T-helper 17 cell (primary cell): ENCODE measurements around the gene NUMA1. TPM values are rescaled to one million over a fixed set of nuclear protein-coding genes. Genes with fewer than 3 reads are reported as not detected.

Experiments
- ATAC-seq: fragments of 150-1000 bp; cut with Tn5 transposase; 2 replicates; pipeline ENCODE4 v1.10.0; 2021; ENCODE audit warnings: mild to moderate bottlenecking, moderate library complexity
- DNase-seq, 3 donors: peaks; one replicate each; pipeline versions ENCODE4 v3.0.0 to v3.0.0-alpha.2; 2020 to 2021
- H3K9me3 ChIP-seq: one replicate; pipeline ENCODE4 v1.7.0; 2013; ENCODE audit warnings: low read length, mild to moderate bottlenecking; ENCODE audit not compliant: control insufficient read depth, poor library complexity, severe bottlenecking
- H3K27ac Mint-ChIP-seq: one replicate; pipeline ENCODE4 v1.8.0; 2022; ENCODE audit warnings: mild to moderate bottlenecking, moderate library complexity, mixed read lengths
- H3K27me3 Mint-ChIP-seq: one replicate; pipeline ENCODE4 v1.8.0; 2022; ENCODE audit warnings: mixed read lengths
- H3K36me3 Mint-ChIP-seq: one replicate; pipeline ENCODE4 v1.8.0; 2022; ENCODE audit warnings: low read depth, mixed read lengths
- H3K4me1 Mint-ChIP-seq: one replicate; pipeline ENCODE4 v1.8.0; 2022; ENCODE audit warnings: mild to moderate bottlenecking, mixed read lengths
- H3K4me3 Mint-ChIP-seq: one replicate; pipeline ENCODE4 v1.8.0; 2022; ENCODE audit warnings: mild to moderate bottlenecking, moderate library complexity, mixed read lengths
- total RNA-seq, 4 donors: library from RNA in 2 of 4; stranded (reverse) in 2 of 4; gene quantifications; one replicate each; pipeline ENCODE4 v1.2.3 and lab custom pipeline; 2022 to 2026

Gene NUMA1
- total RNA-seq, 2 donors from 2014 or later, result 207 to 208 TPM

DNA sequence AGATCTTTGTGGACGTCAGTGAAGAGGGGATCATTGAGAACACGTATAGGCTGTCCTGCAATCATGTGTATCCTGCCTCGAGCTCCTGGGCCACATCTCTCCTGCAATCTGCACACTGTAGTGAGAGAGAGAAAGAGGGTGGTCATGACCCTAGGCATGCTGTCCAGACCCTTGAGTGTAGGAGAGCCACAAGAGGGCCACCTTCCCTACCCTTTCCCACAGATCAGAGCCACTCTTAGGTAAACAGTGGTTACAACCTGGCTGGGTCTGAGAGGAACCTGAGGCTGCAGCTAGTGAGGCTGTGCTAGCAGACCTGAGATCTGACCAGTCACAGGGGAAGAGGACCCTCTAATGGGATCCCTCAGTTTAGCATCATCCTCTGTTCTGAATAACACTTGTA is 85.6 kb downstream of the NUMA1 start:
- Mint-ChIP-seq H3K36me3 (no peaks in the 10 kb centered on the region), H3K27ac (no peak overlapping the region), H3K4me3 (no peak overlapping the region), H3K27me3 (no peaks in the 10 kb centered on the region), H3K4me1 (peaks cover 17% of the 10 kb centered on the region)
- DNase-seq, result no peak
- ATAC-seq, result no peak
- no peaks in the 10 kb centered on the region for H3K9me3 ChIP-seq

DNA sequence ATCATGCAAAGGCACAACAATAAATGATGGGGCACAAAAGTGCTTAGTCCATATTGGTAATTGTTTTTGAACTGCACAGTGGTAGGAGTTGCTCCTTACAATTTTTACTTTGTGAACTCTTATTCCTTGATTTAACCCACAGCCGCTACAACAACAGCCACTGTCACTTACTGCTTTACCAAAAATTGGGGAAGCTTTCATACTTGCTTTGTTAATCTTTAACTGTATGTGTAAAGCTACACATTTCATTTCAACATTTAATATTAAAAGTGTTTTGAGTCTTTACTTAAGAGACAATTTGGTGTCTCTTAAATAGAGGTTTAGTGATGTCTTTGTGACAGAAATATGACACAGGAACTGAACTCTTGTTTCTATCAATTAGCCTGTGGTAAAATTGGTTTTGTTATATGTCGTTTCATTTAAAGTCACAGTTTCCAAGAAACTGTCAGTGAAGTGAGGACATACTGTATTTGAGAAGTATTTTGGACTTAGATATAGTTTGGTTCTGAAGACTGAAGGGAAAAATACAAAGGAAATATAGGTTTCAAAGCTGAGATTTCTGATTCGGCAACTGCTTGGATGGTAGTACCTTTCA is 88.1 kb downstream of the NUMA1 start:
- no peak overlapping the region for H3K27ac Mint-ChIP-seq
- no peaks in the 10 kb centered on the region for H3K9me3 ChIP-seq
- ATAC-seq, result no peak
- H3K4me3 Mint-ChIP-seq, result no peak overlapping the region
- DNase-seq, result no peak
- no peaks in the 10 kb centered on the region for H3K4me1 Mint-ChIP-seq
- H3K27me3 Mint-ChIP-seq, result no peaks in the 10 kb centered on the region
- H3K36me3 Mint-ChIP-seq, result no peaks in the 10 kb centered on the region

DNA sequence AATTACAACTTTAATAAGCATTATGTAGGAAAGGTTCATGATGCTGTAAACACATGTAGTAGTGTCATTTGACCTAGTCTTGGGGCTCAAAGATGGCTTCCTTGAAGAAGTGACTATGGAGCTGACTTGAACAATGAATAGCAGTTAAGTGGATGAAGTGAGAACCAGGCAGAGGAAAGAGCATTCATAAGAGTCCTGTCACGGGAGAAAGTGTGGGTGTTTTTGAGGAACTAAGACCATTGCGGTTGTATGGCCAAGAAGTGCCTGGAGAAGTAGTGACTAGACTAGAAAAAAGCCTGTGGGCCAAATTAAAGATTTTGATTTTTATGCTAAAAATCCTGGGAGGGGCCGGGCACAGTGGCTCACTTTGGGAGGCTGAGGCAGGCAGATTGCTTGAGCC is 88.8 kb downstream of the NUMA1 start:
- Mint-ChIP-seq H3K27me3 (no peaks in the 10 kb centered on the region), H3K36me3 (no peaks in the 10 kb centered on the region), H3K27ac (no peak overlapping the region), H3K4me3 (no peak overlapping the region), H3K4me1 (peaks cover 3% of the 10 kb centered on the region)
- ATAC-seq (peak; percentile 53), DNase-seq (no peak)
- H3K9me3 ChIP-seq, result no peaks in the 10 kb centered on the region

DNA sequence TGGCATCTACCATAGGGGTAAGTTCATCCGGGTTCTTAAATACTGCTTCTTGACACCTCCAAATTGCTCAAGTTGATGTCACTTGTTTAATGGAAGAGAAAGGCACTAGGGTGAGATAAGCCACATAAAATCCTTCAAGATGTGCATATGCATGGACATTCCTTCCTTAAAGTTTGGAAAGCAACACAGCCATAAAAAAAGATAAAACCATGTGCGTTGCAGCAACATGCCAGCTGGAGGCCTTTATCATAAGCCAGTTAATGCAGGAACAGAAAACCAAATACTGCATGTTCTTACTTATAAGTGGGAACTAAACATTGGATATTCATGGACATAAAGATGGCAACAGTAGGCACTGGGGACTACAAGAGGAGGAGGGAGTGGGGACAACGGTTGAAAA is 89.6 kb downstream of the NUMA1 start:
- H3K36me3 Mint-ChIP-seq, result peaks cover 4% of the 10 kb centered on the region

DNA sequence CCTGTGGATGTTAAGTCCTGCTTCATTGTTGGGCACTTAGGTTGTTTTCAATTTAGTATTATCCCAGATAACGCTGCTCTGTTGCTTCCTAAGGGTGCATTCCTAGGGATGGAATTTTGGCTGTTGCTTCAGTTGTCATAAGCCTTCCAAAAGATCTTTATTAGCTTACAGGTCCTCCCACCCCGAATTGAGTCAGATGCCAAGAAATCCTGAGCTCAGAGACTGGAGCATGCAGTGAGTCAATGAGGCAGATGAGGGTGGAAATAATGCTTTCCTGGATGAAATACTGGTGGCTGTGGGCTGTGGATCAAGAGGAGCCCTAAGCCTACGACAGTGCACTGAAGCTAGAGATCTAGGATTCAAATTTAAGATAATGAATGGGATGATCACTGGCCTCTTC is 92.3 kb downstream of the NUMA1 start:
- peaks cover 5% of the 10 kb centered on the region for H3K4me1 Mint-ChIP-seq
- peaks cover 4% of the 10 kb centered on the region for H3K36me3 Mint-ChIP-seq
- H3K9me3 ChIP-seq, result no peaks in the 10 kb centered on the region
- H3K27ac Mint-ChIP-seq, result no peak overlapping the region
- no peak for DNase-seq
- ATAC-seq, result no peak
- no peak overlapping the region for H3K4me3 Mint-ChIP-seq
- H3K27me3 Mint-ChIP-seq, result no peaks in the 10 kb centered on the region

More for the DNA sequence above, 89.6 kb downstream of the NUMA1 start:
- H3K9me3 ChIP-seq, result no peaks in the 10 kb centered on the region
- DNase-seq, result no peak
- Mint-ChIP-seq H3K4me3 (no peak overlapping the region), H3K4me1 (peaks cover 5% of the 10 kb centered on the region), H3K27me3 (no peaks in the 10 kb centered on the region), H3K27ac (no peak overlapping the region)
- no peak for ATAC-seq

DNA sequence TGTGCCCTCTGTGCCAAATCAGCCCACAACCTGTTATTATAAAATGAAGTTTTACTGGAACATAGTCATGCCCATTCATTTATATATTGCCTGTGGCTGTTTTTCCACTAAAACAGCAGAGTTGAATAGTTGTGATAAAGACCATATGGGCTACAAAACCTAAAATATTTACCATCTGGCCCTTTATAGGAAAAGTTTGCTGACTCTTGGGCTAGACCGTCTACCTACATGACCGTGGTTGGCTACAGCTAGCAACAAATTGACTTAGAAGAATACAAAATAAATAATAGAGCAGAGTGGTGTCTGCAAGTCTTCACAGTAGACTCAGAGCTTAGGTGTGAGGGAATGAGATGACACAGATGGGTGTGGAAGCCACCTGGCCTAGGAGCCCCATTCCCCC is 92.8 kb downstream of the NUMA1 start:
- H3K36me3 Mint-ChIP-seq, result peaks cover 4% of the 10 kb centered on the region
- H3K9me3 ChIP-seq, result no peaks in the 10 kb centered on the region
- H3K4me3 Mint-ChIP-seq, result no peak overlapping the region
- DNase-seq, result no peak
- peaks cover 5% of the 10 kb centered on the region for H3K4me1 Mint-ChIP-seq
- ATAC-seq, result no peak
- no peak overlapping the region for H3K27ac Mint-ChIP-seq
- H3K27me3 Mint-ChIP-seq, result no peaks in the 10 kb centered on the region

DNA sequence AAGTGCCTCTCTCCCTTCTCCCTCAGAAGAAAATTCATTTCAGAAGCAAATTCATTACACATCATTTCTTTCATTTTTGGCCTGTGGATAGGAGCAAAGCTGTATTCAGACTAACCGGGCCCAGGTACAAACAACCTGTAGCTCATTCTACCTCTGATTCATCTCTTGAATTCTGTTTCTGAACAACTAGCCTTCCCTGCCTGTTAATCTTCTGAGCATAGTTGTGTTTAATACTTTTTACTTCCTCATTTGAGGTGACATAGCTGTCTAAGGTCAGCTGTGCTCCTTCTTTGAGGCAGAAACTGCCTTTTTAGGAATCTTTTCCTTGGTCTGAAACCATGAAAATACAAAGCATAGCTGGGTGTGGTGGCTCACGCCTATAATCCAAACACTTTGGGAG is 94.2 kb downstream of the NUMA1 start:
- H3K27ac Mint-ChIP-seq, result peak overlapping the region; percentile 62
- peaks cover 4% of the 10 kb centered on the region for H3K36me3 Mint-ChIP-seq
- ATAC-seq, result no peak

DNA sequence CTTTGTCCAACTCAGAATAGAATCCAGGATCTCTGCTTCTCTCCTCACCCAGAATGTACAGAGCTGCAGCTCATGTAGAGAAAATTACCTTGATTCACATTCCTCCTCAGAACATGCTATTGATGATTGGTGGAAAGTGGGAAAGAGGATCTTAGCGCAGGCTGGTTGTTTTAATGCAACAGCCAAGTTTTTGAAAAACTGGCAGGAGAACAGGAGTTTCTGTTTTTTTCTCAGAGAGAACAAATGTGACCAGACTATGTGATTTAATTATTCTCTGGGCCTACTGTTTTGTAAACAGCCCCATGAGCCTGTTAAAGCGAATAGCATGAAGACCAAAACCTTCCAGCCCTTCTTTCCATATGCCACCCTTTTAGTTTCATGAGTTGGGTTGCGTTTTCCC is 100.7 kb downstream of the NUMA1 start:
- no peak for DNase-seq
- no peak for ATAC-seq
- Mint-ChIP-seq H3K36me3 (peaks cover 3% of the 10 kb centered on the region), H3K27me3 (no peaks in the 10 kb centered on the region), H3K4me1 (peaks cover 3% of the 10 kb centered on the region), H3K4me3 (no peak overlapping the region), H3K27ac (no peak overlapping the region)
- H3K9me3 ChIP-seq, result no peaks in the 10 kb centered on the region

More for the DNA sequence above, 94.2 kb downstream of the NUMA1 start:
- no peaks in the 10 kb centered on the region for H3K9me3 ChIP-seq
- H3K27me3 Mint-ChIP-seq, result no peaks in the 10 kb centered on the region
- H3K4me1 Mint-ChIP-seq, result peaks cover 5% of the 10 kb centered on the region
- DNase-seq, result no peak
- no peak overlapping the region for H3K4me3 Mint-ChIP-seq

DNA sequence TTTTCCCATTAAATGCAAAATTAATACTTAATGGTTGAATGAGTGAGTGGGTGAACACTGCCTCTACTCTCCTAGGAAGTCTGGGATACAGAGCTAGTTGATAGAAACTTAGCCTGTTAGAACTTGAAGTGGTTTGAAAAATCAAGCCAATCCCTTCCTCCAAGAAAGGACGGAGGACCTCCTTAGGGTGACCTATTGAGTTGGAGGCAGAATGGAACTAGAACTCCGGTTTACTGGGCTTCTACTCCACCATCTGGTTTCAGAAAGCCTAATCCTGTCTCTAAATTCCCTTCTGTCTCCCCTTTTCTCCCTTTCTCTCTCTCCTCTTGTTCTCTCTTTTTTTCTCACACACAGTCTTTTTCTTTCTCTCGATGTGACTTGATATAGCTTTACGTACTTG is 101.2 kb downstream of the NUMA1 start:
- ATAC-seq (no peak), DNase-seq (no peak)
- no peak overlapping the region for H3K27ac Mint-ChIP-seq
- peaks cover 3% of the 10 kb centered on the region for H3K36me3 Mint-ChIP-seq
- H3K4me3 Mint-ChIP-seq, result no peak overlapping the region
- H3K9me3 ChIP-seq, result no peaks in the 10 kb centered on the region
- peaks cover 3% of the 10 kb centered on the region for H3K4me1 Mint-ChIP-seq
- H3K27me3 Mint-ChIP-seq, result no peaks in the 10 kb centered on the region

DNA sequence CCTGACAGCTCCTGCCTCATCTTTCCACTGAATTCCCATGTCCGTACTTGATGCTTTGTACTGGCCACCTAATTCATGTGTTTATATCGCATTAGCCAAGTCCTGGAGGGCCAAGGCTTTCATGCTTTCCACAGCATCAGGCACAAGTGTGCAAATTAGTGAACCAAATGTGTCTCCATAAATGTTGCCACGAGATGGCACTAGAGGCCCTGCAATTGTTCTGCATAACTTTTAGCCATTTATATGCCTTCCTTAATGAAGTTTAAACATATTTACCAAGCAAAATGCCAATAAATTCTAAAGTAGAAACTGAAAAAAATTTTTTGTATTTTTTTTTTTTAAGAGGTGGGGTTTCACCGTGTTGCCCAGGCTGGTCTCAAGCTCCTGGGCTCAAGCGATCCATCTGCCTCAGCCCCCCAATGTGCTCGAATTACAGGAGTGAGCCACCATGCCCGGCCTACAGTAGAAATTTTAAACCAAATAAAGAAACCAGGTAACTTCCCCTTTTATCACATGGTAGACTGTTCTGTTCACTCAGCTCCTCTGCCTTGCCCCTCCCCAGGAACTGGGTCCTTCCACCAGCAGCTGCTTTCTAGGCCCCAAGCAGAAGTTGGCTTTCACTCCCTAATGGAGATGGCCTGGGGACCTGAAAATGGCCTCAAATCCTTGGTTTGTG is 102.5 kb downstream of the NUMA1 start:
- H3K4me3 Mint-ChIP-seq, result peak overlapping the region; percentile 25
- H3K27me3 Mint-ChIP-seq, result no peaks in the 10 kb centered on the region
- peaks cover 3% of the 10 kb centered on the region for H3K36me3 Mint-ChIP-seq
- ATAC-seq (peak; percentile 72), DNase-seq (peak in 1 of 3 donors; percentile 46)
- H3K27ac Mint-ChIP-seq, result no peak overlapping the region
- H3K4me1 Mint-ChIP-seq, result peaks cover 3% of the 10 kb centered on the region
- no peaks in the 10 kb centered on the region for H3K9me3 ChIP-seq

DNA sequence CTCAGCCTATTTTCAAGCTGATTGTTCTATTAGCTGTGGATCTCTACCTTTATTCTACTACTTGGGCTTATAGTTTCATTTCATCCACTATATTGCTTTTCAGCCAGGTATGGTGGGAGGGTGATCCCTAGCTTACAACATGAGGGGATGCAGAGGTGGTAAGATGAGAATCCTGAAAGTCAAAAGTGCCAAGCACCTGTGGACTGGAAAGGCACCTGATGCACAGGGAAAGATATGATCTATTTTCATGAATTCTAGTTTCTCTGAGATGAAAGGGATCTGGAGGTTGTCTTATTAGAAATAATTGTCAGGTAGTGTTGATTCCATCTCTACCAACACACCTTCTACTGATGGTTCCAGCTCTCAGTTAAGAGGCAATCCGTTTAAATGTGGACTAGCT is 103.3 kb downstream of the NUMA1 start:
- no peak for DNase-seq
- H3K4me3 Mint-ChIP-seq, result no peak overlapping the region
- H3K4me1 Mint-ChIP-seq, result peaks cover 3% of the 10 kb centered on the region
- H3K27ac Mint-ChIP-seq, result no peak overlapping the region
- H3K9me3 ChIP-seq, result no peaks in the 10 kb centered on the region
- no peaks in the 10 kb centered on the region for H3K27me3 Mint-ChIP-seq
- no peak for ATAC-seq
- H3K36me3 Mint-ChIP-seq, result peaks cover 4% of the 10 kb centered on the region

DNA sequence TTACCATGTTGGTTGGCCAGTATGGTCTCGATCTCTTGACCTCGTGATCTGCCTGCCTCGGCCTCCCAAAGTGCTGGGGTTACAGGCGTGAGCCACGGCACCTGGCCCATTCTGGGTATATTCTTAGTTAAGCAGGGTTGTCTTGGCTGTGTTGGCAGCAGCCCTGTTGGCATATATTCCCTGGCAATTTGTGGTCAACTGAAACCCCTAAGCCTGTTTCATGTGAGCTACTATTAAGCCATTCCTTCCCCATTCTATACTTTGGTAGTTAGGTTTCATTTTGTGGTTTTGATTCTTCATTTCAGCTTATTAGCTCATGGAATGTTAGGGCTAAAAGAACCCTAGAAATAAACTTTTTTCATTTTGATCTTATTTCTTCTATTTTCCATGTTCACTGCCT is 103.8 kb downstream of the NUMA1 start:
- no peak for ATAC-seq
- Mint-ChIP-seq H3K27me3 (no peaks in the 10 kb centered on the region), H3K36me3 (peaks cover 6% of the 10 kb centered on the region), H3K4me3 (no peak overlapping the region), H3K27ac (peak overlapping the region; percentile 86), H3K4me1 (peaks cover 8% of the 10 kb centered on the region)
- no peaks in the 10 kb centered on the region for H3K9me3 ChIP-seq
- no peak for DNase-seq

DNA sequence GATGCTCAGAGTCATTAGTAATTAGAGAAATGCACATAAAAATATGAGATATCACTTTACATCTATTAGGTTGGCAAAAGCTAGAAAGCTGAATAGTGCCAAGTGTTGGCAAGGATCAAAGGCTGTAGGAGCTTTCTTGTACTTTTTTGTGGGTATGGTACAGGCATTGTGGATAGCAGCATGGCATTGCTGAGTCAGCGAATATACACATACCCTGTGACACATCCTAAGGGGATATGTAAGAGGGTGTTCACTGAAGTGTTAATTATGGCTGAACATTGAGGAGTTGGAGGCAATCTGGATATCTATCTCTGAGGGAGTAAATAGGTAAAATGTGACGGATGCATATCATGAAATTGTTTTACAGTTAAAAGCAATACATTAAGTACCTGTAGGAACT is 108.7 kb downstream of the NUMA1 start:
- H3K4me3 Mint-ChIP-seq, result no peak overlapping the region
- DNase-seq (no peak), ATAC-seq (no peak)
- H3K4me1 Mint-ChIP-seq, result peaks cover 6% of the 10 kb centered on the region
- H3K36me3 Mint-ChIP-seq, result peaks cover 8% of the 10 kb centered on the region
- H3K27ac Mint-ChIP-seq, result peak overlapping the region; percentile 32
- no peaks in the 10 kb centered on the region for H3K27me3 Mint-ChIP-seq
- no peaks in the 10 kb centered on the region for H3K9me3 ChIP-seq

DNA sequence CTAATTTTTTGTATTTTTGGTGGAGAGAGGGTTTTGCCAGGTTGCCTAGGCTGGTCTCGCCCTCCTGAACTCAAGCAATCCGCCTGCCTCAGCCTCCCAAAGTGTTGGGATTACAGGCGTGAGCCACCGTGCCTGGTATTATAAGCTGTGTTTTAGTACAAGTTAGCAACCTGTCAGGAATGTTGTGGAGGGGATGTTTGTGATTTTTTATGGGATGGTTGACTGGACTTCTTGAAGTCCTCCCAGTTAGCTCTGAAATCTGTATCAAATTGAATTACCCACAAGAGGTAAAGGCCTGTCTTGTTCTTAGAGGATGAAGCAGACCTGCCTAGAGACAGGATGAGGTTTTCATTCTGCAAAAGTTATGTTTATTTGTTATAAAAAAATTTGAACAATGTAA is 115.7 kb downstream of the NUMA1 start:
- no peak overlapping the region for H3K27ac Mint-ChIP-seq
- H3K4me1 Mint-ChIP-seq, result no peaks in the 10 kb centered on the region
- H3K36me3 Mint-ChIP-seq, result peaks cover 2% of the 10 kb centered on the region
- ATAC-seq, result no peak
- H3K27me3 Mint-ChIP-seq, result no peaks in the 10 kb centered on the region
- H3K9me3 ChIP-seq, result no peaks in the 10 kb centered on the region
- H3K4me3 Mint-ChIP-seq, result no peak overlapping the region
- no peak for DNase-seq
